HL-60 (cell line): ENCODE measurements around the gene MYLK4.

Experiments used
- DNase-seq, 2 experiments: peaks; one replicate each; pipeline ENCODE4 v3.0.0-alpha.2; 2010 to 2020; ENCODE audit warnings: low read depth in 1 of 2, low spot score in 1 of 2
- H3K27ac ChIP-seq: fragments of 250-450 bp; sonication (Bioruptor Pico); replicated peaks from 2 replicates; pipeline ENCODE4 v1.5.1; 2020; ENCODE audit warnings: mild to moderate bottlenecking, moderate library complexity
- H3K27me3 ChIP-seq: fragments of 250-450 bp; sonication (Bioruptor Pico); 2 replicates; pipeline ENCODE4 v1.5.1; 2021; ENCODE audit warnings: mild to moderate bottlenecking, moderate library complexity; ENCODE audit not compliant: insufficient read depth, poor library complexity, severe bottlenecking
- H3K4me3 ChIP-seq: replicated peaks from 2 replicates; pipeline ENCODE4 v1.5.1; 2011; ENCODE audit warnings: mild to moderate bottlenecking, control low read depth, low read length; ENCODE audit not compliant: insufficient read depth
- GABPA ChIP-seq: IDR thresholded peaks from 2 replicates; pipeline ENCODE4 v1.6.1; 2012; ENCODE audit warnings: low read depth
- POLR2AphosphoS5 ChIP-seq: IDR thresholded peaks from 2 replicates; pipeline ENCODE4 v1.6.1; 2012; ENCODE audit warnings: low read depth
- SPI1 ChIP-seq: IDR thresholded peaks from 2 replicates; pipeline ENCODE4 v1.6.1; 2012; ENCODE audit warnings: low read depth, mild to moderate bottlenecking, borderline replicate concordance
- TF ChIP-seq, protein P1 (sequence below): IDR thresholded peaks from one replicate; pipeline ENCODE4 v1.5.1; 2011; ENCODE audit warnings: low read length, control low read depth, inconsistent platforms; ENCODE audit not compliant: insufficient read depth
- TF ChIP-seq, protein P2 (sequence below): IDR thresholded peaks from 2 replicates; pipeline ENCODE4 v1.6.1; 2012; ENCODE audit warnings: low read depth; ENCODE audit not compliant: insufficient replicate concordance

Gene MYLK4

DNA sequence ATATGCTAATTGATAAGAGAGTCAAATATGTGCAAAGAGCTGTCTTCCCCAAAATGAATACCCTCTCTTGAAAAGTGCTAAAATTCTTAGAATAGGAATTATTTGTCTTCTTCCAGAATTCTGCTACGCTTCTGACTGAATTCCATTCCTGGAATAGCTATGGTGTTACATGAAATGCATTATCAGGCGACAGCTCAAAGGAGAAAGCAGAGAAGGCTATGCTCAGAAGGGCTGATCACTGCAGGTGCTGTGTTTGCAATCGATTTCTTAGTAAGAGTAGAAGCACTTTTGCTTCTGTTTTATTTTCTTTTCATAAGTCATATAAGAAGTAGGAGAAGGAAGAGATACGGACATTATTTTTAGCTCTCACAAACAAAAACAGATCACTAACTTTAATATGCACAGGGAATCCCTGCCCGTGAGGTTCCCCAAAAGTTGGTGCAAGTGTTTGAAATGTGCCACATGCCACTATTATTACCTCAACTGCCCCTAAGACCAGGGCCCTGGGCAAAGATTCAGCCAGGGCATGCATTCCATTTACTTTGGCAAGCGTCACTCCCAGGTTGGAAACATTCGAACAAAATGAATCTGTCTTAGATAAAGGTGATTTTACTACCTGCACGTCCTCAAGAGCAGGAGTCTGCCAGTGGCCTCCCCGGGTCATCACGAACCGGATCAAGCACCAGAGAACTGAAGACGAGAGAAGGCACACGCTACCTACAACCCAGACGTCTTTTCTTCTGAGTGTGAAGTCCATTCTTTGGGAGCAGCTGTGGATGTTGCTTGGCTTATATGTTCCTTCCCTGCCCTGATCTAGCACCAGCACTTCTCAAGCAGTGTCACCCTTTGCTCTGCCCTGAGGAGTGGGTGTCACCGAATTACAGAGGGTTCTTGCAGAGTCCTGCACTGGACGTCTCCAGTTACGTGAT lies 7.2 kb downstream of the MYLK4 start:
- no peak for DNase-seq
- TF ChIP-seq, protein P1, sequence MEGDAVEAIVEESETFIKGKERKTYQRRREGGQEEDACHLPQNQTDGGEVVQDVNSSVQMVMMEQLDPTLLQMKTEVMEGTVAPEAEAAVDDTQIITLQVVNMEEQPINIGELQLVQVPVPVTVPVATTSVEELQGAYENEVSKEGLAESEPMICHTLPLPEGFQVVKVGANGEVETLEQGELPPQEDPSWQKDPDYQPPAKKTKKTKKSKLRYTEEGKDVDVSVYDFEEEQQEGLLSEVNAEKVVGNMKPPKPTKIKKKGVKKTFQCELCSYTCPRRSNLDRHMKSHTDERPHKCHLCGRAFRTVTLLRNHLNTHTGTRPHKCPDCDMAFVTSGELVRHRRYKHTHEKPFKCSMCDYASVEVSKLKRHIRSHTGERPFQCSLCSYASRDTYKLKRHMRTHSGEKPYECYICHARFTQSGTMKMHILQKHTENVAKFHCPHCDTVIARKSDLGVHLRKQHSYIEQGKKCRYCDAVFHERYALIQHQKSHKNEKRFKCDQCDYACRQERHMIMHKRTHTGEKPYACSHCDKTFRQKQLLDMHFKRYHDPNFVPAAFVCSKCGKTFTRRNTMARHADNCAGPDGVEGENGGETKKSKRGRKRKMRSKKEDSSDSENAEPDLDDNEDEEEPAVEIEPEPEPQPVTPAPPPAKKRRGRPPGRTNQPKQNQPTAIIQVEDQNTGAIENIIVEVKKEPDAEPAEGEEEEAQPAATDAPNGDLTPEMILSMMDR, result no peak
- TF ChIP-seq GABPA (no peak), SPI1 (no peak), POLR2AphosphoS5 (no peak)
- TF ChIP-seq, protein P2, sequence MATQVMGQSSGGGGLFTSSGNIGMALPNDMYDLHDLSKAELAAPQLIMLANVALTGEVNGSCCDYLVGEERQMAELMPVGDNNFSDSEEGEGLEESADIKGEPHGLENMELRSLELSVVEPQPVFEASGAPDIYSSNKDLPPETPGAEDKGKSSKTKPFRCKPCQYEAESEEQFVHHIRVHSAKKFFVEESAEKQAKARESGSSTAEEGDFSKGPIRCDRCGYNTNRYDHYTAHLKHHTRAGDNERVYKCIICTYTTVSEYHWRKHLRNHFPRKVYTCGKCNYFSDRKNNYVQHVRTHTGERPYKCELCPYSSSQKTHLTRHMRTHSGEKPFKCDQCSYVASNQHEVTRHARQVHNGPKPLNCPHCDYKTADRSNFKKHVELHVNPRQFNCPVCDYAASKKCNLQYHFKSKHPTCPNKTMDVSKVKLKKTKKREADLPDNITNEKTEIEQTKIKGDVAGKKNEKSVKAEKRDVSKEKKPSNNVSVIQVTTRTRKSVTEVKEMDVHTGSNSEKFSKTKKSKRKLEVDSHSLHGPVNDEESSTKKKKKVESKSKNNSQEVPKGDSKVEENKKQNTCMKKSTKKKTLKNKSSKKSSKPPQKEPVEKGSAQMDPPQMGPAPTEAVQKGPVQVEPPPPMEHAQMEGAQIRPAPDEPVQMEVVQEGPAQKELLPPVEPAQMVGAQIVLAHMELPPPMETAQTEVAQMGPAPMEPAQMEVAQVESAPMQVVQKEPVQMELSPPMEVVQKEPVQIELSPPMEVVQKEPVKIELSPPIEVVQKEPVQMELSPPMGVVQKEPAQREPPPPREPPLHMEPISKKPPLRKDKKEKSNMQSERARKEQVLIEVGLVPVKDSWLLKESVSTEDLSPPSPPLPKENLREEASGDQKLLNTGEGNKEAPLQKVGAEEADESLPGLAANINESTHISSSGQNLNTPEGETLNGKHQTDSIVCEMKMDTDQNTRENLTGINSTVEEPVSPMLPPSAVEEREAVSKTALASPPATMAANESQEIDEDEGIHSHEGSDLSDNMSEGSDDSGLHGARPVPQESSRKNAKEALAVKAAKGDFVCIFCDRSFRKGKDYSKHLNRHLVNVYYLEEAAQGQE, result no peak
- Histone ChIP-seq H3K27ac (no peak overlapping the region), H3K4me3 (no peak overlapping the region), H3K27me3 (no peaks in the 10 kb centered on the region)

DNA sequence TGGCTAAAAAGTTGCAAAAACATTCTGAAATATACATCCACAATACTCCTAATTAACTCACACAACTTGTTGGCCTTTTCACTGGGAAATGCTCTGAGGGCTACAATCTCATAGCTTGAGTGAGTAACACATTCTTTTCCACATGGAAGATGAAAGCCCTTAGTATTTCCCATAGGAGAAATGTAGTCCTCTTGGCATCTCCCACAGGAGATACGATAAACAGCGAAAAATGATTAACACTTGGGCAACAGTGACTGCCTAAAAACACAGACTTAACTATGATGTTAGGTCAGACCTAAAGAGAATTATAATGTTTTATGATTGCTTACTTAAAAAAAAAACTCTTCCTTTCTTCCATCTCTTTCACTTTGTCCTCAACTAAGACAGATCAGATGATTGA lies 9.0 kb downstream of the MYLK4 start:
- Histone ChIP-seq H3K27me3 (no peaks in the 10 kb centered on the region), H3K27ac (no peak overlapping the region), H3K4me3 (no peak overlapping the region)
- no peak for DNase-seq
- no peak for TF ChIP-seq GABPA
- TF ChIP-seq SPI1, result no peak
- no peak for TF ChIP-seq POLR2AphosphoS5
- TF ChIP-seq, protein P2, result no peak
- TF ChIP-seq, protein P1, result no peak

DNA sequence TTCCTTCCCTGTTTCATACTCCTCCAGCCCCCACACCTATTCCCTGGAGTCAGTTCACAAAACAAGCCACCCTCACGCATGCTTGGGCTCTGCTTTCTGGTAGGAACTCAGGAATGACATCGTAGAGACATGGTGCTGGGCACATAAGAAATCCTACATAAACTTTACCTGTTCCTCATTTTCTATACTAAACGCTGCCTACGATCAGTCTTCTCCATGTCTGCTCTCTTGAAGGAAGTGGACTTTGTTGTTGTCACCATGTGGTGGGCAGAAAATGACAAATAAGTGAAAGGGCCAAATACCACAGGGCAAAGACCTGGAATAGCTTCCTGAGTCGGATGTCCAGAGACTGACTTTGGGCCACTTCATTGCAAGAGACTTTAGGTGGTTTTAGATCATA lies 10.1 kb downstream of the MYLK4 start:
- no peaks in the 10 kb centered on the region for H3K27me3 ChIP-seq
- no peak overlapping the region for H3K4me3 ChIP-seq
- DNase-seq, result no peak
- TF ChIP-seq SPI1 (no peak), POLR2AphosphoS5 (no peak), GABPA (no peak)
- TF ChIP-seq, protein P1, result no peak
- TF ChIP-seq, protein P2, result no peak
- H3K27ac ChIP-seq, result no peak overlapping the region
